Limb (tissue), 2 donors: Measurements from ENCODE around the gene GMEB2.
"Not testable (repeated sequence)": the region's sequence is repeated elsewhere in the genome, so short reads cannot be mapped to it uniquely, and the experiment has no call there.

Experiments used
- DNase-seq, 2 donors: peaks; one replicate each; pipeline ENCODE4 v3.0.0-alpha.2; 2016; ENCODE audit errors: extremely low spot score in 2 of 2

The GMEB2 gene

GRCh38 chr20:63573647-63574131 lies 53.2 kb downstream of the GMEB2 start:
- peak in 1 of 2 donors; percentile 48 for DNase-seq

DNA sequence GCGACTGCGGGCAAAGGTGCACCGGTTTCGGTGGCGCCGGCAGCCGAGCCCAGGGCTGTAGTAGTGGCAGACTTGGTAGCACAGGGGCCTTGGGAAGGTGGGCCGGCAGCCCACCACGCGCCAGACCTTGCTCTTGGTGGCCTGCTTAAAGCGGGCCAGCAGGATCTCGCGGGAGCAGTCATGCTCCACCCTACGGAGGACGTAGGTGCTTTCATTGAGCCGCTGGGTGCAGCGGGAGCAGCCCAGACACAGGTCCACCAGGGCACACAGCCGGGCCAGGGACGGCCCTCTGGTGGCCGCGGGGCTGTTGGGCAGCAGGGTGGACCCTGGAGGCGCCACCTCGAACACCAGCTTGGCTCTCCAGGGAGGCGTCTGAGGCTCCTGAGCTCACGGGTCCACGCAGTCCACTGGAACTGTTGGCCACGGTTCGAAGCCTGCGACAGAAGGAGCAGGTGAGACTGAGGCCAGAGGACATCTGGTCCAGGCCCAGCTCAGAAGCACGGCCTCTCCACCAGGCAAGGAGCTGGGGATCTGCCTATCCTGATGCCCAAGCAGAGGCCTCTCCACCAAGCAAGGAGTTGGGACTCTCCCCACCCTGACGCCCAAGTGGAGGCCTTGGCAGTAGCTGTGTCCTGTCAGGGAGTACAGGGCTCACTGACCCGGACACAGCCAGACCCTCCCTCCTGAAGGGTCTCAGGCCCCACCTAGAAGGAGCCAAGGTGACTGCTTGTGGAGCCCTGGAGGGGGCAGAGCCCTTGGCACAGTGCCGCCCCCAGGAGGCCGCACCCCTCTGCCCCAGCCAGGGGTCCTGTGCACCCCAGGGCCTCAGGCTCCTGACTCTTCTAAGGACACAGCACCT lies 53.9 kb downstream of the GMEB2 start:
- DNase-seq = no peak

GRCh38 chr20:63572071-63572787 lies 54.7 kb downstream of the GMEB2 start:
- DNase-seq = no peak

DNA sequence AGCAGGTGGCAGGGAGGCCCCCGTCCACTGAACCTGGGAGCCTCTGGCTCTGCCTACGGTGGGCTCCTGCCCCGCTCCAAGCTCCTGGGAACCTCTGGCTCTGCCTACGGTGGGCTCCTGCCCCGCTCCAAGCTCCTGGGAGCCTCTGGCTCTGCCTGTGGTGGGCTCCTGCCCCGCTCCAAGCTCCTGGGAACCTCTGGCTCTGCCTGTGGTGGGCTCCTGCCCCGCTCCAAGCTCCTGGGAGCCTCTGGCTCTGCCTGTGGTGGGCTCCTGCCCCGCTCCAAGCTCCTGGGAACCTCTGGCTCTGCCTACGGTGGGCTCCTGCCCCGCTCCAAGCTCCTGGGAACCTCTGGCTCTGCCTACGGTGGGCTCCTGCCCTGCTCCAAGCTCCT lies 55.8 kb downstream of the GMEB2 start:
- not testable (repeated sequence) for DNase-seq

- no peak for DNase-seq
Observed at GRCh38 chr20:63570281-63571086, 56.4 kb downstream of the GMEB2 start.

DNA sequence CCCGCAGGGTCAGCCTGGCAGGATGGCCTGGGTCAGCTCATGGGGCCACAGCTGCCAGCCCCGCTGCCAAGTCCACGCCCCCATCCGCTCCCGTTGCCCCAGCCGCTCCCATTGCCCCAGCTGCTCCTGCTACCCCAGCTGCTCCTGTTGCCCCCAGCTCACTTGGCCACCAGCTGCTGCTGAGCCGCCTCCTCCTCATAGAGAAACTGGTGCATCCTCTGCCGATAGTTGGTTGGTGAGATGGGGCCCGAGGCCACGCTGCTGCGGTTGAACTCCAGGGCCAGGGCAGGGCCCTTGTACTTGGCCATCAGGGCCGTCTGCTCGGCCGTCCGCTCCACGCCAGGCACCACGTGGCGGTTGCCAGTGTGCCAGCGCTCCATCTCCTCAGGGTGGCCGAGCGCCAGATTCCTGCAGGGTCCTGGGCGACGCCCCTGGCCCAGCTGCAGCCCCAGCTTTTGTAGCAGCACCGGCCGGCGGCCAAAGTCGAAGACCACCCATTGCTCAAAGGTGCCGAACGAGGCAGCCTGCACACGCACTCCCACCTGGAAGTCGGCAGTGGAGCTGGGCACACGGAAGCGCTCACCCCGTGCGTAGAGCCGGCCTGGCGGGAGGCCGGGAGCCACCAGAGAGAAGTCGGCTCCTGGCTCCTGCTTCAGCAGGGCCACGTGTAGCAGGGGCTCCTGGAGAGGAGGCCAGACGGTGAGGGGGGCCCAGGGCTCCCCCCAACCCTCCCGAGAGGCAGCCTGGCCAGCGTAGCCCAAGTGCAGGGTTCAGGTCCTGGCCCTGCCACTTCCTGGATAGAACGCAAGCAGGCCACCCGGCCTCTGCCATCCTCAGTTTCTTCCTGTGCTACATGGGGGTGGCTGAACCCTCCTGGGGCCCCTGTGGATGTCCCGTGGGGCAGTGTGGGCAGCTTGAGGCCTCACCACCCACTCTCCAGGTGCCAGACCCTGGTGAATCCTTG lies 57.6 kb downstream of the GMEB2 start:
- DNase-seq = no peak

DNA sequence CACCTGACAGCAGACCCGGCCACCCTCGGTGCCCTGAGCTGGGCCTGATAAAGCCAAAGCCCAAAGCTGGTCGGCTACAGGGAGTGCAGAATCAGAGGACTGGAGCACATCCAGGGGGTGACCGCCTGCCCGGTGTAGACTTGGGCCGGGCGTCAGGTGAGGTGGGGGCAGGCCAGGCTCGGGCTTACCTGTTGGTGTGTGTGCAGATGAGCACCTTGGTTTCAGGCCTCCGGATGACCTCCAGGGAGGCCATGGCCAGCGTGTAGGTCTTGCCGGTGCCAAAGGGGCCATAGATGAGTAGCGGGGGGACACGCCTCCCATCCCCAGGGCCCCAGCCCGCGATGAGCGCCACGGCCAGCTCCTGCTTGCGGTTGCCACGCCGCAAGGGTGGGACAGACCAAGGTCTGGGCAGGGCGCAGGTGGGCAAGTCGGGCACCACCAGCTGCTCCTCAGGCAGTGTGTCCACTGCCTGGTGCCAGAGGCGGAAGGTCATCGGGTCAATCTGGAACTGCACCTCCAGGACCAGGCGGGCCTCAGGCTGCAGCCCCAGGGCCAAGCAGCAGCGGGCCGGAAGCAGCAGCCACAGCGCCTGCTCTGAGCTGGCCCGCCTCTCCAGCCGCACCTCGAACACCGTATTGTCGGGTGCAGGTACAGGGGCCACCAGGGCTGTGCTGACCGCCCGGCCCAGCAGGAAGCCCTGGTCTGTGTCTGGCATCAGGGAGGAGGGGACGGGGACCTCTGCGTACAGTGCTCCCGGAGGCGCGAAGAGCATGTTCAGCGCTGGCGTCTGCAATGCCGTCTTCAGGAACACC lies 58.5 kb downstream of the GMEB2 start:
- no peak for DNase-seq

GRCh38 chr20:63567386-63568169 lies 59.3 kb downstream of the GMEB2 start:
- DNase-seq = no peak

GRCh38 chr20:63567136-63567385 lies 59.8 kb downstream of the GMEB2 start:
- no peak for DNase-seq

- DNase-seq = no peak
Observed at GRCh38 chr20:63566395-63567135, 60.3 kb downstream of the GMEB2 start.

- no peak for DNase-seq
Observed at GRCh38 chr20:63565699-63566335, 61.1 kb downstream of the GMEB2 start.

DNA sequence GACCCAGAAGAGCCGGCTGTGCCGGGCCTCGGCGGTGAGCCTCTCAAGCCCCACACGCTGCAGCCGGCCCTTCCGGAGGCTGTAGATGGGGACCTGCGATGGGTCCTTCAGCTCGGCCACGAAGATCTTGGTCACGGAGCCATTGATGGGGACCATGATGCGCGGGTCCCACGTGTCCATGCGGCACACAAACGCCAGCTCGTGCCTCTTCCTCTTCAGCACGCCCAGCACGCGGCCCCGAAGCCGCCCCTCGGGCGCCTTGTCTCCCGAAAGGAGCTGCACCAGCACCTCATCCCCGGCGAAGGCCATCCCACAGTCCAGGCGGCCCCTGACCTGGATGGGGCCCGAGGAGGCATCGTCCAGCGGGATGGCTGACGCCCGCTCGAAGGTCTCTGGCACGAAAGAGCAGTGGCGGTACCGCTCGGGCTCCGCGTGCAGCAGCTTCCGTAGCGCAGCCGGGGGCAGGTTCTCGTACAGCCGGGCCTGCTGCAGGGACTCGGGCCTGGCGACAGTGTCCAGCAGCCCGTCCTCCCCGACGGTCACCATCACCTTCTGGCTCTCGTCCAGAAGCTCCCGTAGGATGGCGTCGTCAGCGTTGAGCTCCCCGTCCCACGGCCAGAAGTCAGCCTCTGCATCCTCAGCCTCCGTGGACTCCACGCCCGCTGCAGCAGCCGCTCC lies 61.7 kb downstream of the GMEB2 start:
- no peak for DNase-seq

DNA sequence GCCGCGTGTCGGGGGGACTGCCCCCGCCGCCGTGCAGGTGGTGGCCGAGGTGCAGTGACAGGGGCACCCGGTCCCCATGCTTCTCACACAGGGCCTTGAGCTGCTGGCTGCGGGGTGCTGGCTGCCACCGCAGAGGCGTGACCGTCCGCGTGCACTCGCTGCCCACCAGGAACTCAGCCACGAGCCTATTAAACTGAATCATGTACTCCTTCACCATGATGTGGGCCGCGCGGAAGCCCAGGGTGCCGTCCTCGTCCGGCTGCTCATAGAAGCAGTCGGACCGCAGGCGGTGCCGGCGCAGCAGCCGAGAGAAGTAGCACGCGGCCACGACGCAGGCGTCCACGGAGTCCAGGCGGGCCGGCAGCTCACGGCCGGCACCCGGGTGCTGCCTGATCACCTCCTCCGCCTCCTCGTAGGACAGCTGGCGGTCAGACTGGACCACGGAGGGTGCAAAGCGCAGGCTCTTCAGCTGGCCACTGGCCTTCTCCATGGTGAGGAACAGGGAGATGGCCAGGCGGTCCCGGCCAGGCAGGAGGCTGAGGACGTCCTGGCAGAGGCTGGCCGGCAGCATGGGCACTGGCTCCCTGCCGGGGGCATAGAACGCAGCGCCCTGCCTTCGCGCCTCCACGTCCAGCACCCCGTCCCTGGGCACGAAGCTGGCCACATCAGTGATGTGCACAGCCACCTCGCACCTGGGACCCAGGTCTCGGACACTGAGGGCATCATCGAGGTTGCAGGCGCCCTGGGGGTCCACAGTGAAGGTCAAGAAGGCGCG lies 62.7 kb downstream of the GMEB2 start:
- no peak for DNase-seq

DNA sequence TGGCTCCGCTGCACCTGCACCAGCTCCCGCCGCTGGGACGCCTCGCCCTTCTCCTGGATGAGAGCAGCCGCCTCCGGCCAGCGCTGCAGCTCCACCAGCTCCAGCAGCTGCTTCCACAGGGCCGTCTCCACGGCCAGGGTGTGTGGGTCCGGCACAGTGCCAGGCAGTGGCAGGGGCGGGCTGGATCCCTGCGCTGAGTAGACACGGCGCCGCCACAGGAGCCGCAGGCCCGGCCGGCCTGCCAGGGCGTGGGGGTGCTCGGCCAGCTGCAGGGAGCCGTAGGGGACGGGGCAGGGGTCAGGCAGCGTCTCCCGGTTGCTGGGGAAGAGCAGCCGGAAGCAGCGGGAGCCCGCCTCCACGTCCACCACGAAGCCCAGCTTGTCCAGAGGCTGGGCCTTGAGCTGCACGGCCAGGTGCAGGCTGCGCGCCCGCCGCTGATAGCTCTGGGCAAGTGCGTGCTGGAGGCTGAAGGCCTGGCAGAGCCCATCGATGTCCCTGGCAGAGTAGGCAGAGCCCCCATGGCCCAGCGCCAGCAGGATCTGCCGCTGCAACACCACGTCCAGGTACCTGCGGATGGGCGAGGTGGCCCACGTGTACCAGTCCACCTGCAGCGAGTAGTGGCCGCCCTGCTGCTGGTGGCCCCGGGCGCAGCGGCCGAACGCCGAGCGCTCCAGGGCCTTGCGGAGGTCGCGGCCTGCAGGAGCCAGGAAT lies 63.5 kb downstream of the GMEB2 start:
- no peak for DNase-seq

GRCh38 chr20:63562461-63563224 lies 64.3 kb downstream of the GMEB2 start:
- no peak for DNase-seq
